ENCODE results near the gene ZDHHC11B. TPM values are rescaled to one million over a fixed set of nuclear protein-coding genes. Genes with fewer than 3 reads are reported as not detected.
"Not testable (repeated sequence)": the region's sequence is repeated elsewhere in the genome, so short reads cannot be mapped to it uniquely, and the experiment has no call there.

The ZDHHC11B gene
- total RNA-seq, 1 experiment from 2014 or later: 1.4 TPM

DNA sequence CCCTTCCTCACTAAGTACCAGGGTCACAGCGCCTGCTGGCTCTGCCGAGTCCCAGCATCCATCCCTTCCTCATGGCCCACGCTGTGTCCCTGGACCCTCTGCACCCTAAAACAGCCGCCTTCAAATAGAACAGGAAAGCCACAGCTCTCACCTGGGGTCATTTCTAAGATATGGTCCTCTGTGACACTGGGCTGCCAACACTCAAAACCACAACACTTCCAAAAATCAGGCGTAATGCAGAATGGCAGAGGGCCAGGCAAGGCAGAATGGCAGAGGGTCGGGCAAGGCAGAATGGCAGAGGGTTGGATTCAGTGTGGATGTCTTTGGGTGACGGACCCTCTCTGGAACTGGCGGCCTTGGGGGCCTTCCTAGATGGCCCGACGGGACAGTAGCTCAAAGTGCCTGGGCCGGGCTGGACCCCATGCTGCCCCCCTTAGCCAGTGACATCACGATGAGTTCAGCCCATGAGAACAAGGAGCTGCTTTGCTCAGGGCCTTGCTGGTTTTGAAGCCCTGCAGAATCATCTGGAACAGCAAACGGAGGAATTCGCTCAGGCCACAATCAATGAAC, 35.3 kb downstream of the ZDHHC11B start:
- H3K9me3 ChIP-seq (ENCODE audit: control insufficient read depth, low read depth, low read length): no peaks in the 10 kb centered on the region
- DNase-seq: peak; percentile 9
- no peak overlapping the region for H3K4ac ChIP-seq (ENCODE audit: low read depth, low read length)
- no peaks in the 10 kb centered on the region for H3K4me1 Mint-ChIP-seq
- H3K18ac ChIP-seq (ENCODE audit: insufficient read length, low read depth, low read length): no peak overlapping the region
- H3K9ac ChIP-seq (ENCODE audit: extremely low read depth, insufficient read length, low read length): no peak overlapping the region
- no CpG with 5 or more reads among the region's 14 CpGs for WGBS (ENCODE audit: extremely low coverage, insufficient read length, low lambda C conversion rate)
- H3K4me3 Mint-ChIP-seq: no peak overlapping the region; a peak in 1 of 5 replicates
- H2BK120ac ChIP-seq (ENCODE audit: low read depth, low read length, poor library complexity, severe bottlenecking): no peak overlapping the region
- H3K23ac ChIP-seq (ENCODE audit: insufficient read length, low read depth, low read length): no peak overlapping the region
- H3K79me2 ChIP-seq (ENCODE audit: insufficient read depth, low read length): no peaks in the 10 kb centered on the region
- H3K4me2 ChIP-seq (ENCODE audit: insufficient read depth, insufficient read length, low read length): no peak overlapping the region
- no peak overlapping the region for H2BK12ac ChIP-seq (ENCODE audit: insufficient read length, low read depth, low read length)
- H2BK15ac ChIP-seq (ENCODE audit: low read depth, low read length): no peak overlapping the region
- no peak overlapping the region for H3K27ac ChIP-seq (ENCODE audit: insufficient read length, low read depth, low read length)
- no peak overlapping the region for H3T11ph ChIP-seq (ENCODE audit: low read length)
- no peak overlapping the region for H3K56ac ChIP-seq (ENCODE audit: insufficient read length, low read depth, low read length)
- no peak overlapping the region for H2BK5ac ChIP-seq (ENCODE audit: insufficient read length, low read length)
- TF ChIP-seq, protein P1, sequence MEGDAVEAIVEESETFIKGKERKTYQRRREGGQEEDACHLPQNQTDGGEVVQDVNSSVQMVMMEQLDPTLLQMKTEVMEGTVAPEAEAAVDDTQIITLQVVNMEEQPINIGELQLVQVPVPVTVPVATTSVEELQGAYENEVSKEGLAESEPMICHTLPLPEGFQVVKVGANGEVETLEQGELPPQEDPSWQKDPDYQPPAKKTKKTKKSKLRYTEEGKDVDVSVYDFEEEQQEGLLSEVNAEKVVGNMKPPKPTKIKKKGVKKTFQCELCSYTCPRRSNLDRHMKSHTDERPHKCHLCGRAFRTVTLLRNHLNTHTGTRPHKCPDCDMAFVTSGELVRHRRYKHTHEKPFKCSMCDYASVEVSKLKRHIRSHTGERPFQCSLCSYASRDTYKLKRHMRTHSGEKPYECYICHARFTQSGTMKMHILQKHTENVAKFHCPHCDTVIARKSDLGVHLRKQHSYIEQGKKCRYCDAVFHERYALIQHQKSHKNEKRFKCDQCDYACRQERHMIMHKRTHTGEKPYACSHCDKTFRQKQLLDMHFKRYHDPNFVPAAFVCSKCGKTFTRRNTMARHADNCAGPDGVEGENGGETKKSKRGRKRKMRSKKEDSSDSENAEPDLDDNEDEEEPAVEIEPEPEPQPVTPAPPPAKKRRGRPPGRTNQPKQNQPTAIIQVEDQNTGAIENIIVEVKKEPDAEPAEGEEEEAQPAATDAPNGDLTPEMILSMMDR (conservative IDR thresholded peaks at IDR 0.05): no peak
- H4K20me1 ChIP-seq (ENCODE audit: control insufficient read depth, insufficient read depth, insufficient read length): no peaks in the 10 kb centered on the region
- H2AK5ac ChIP-seq (ENCODE audit: insufficient read length, low read length): no peak overlapping the region
- H3K36me3 Mint-ChIP-seq (ENCODE audit: insufficient read depth in 1 of 3, low read depth in 3 of 3): no peaks in the 10 kb centered on the region
- no peaks in the 10 kb centered on the region for H3K9me3 Mint-ChIP-seq
- no peaks in the 10 kb centered on the region for H3K23me2 ChIP-seq (ENCODE audit: insufficient read length, low read depth, low read length, poor library complexity, severe bottlenecking)
- H4K91ac ChIP-seq (ENCODE audit: insufficient read length, low read depth, low read length): no peak overlapping the region
- H3K27me3 Mint-ChIP-seq (ENCODE audit: low read depth): peaks cover 4% of the 10 kb centered on the region
- H4K8ac ChIP-seq (replicated peaks; ENCODE audit: insufficient read length, low read depth, low read length): no peak overlapping the region
- no peaks in the 10 kb centered on the region for H3K4me1 ChIP-seq (ENCODE audit: insufficient read depth, low read length)
- H3K27me3 ChIP-seq (ENCODE audit: insufficient read depth, low read length): no peaks in the 10 kb centered on the region
- no peak overlapping the region for H2BK20ac ChIP-seq (ENCODE audit: low read depth, low read length, poor library complexity, severe bottlenecking)
- H2AFZ ChIP-seq (ENCODE audit: low read length): no peak overlapping the region
- no peak overlapping the region for H3K14ac ChIP-seq (ENCODE audit: insufficient read depth, low read length)
- H3K79me1 ChIP-seq (ENCODE audit: insufficient read depth, low read depth, low read length, poor library complexity, severe bottlenecking): no peaks in the 10 kb centered on the region
- H4K5ac ChIP-seq (ENCODE audit: insufficient read length, low read depth, low read length): no peak overlapping the region
- H3K27ac Mint-ChIP-seq: no peak overlapping the region

- not testable (repeated sequence) for H3K79me1 ChIP-seq (ENCODE audit: insufficient read depth, low read depth, low read length, poor library complexity, severe bottlenecking); H2AFZ ChIP-seq (ENCODE audit: low read length); H3K23me2 ChIP-seq (ENCODE audit: insufficient read length, low read depth, low read length, poor library complexity, severe bottlenecking); H3K9ac ChIP-seq (ENCODE audit: extremely low read depth, insufficient read length, low read length); H3K18ac ChIP-seq (ENCODE audit: insufficient read length, low read depth, low read length); H3K23ac ChIP-seq (ENCODE audit: insufficient read length, low read depth, low read length); H3K4me1 ChIP-seq (ENCODE audit: insufficient read depth, low read length); H4K8ac ChIP-seq (replicated peaks; ENCODE audit: insufficient read length, low read depth, low read length); H3T11ph ChIP-seq (ENCODE audit: low read length); H2BK5ac ChIP-seq (ENCODE audit: insufficient read length, low read length); H3K27ac Mint-ChIP-seq; H3K36me3 Mint-ChIP-seq (ENCODE audit: insufficient read depth in 1 of 3, low read depth in 3 of 3); H3K27me3 ChIP-seq (ENCODE audit: insufficient read depth, low read length); H2BK20ac ChIP-seq (ENCODE audit: low read depth, low read length, poor library complexity, severe bottlenecking); H4K91ac ChIP-seq (ENCODE audit: insufficient read length, low read depth, low read length); H3K4me3 Mint-ChIP-seq; H3K9me3 ChIP-seq (ENCODE audit: control insufficient read depth, low read depth, low read length); H4K20me1 ChIP-seq (ENCODE audit: control insufficient read depth, insufficient read depth, insufficient read length); H2AK5ac ChIP-seq (ENCODE audit: insufficient read length, low read length); H3K56ac ChIP-seq (ENCODE audit: insufficient read length, low read depth, low read length); H4K5ac ChIP-seq (ENCODE audit: insufficient read length, low read depth, low read length); H2BK120ac ChIP-seq (ENCODE audit: low read depth, low read length, poor library complexity, severe bottlenecking); H2BK15ac ChIP-seq (ENCODE audit: low read depth, low read length); H3K4ac ChIP-seq (ENCODE audit: low read depth, low read length); H3K4me2 ChIP-seq (ENCODE audit: insufficient read depth, insufficient read length, low read length); H3K14ac ChIP-seq (ENCODE audit: insufficient read depth, low read length); H3K9me3 Mint-ChIP-seq; H2BK12ac ChIP-seq (ENCODE audit: insufficient read length, low read depth, low read length); H3K79me2 ChIP-seq (ENCODE audit: insufficient read depth, low read length); H3K4me1 Mint-ChIP-seq; H3K27ac ChIP-seq (ENCODE audit: insufficient read length, low read depth, low read length); H3K27me3 Mint-ChIP-seq (ENCODE audit: low read depth)
- WGBS (ENCODE audit: extremely low coverage, insufficient read length, low lambda C conversion rate): no CpG with 5 or more reads among the region's 18 CpGs
- DNase-seq: peak; percentile 7
Observed at GRCh38 chr5:748011-748980, 36.2 kb downstream of the ZDHHC11B start.
